Measurements from ENCODE around the gene BICDL1. TPM values are rescaled to one million over a fixed set of nuclear protein-coding genes. Genes with fewer than 3 reads are reported as not detected.

Gene BICDL1
- total and polyA plus RNA-seq, 2 of the 4 experiments (the other 2 are of a cell fraction) = not detected

DNA sequence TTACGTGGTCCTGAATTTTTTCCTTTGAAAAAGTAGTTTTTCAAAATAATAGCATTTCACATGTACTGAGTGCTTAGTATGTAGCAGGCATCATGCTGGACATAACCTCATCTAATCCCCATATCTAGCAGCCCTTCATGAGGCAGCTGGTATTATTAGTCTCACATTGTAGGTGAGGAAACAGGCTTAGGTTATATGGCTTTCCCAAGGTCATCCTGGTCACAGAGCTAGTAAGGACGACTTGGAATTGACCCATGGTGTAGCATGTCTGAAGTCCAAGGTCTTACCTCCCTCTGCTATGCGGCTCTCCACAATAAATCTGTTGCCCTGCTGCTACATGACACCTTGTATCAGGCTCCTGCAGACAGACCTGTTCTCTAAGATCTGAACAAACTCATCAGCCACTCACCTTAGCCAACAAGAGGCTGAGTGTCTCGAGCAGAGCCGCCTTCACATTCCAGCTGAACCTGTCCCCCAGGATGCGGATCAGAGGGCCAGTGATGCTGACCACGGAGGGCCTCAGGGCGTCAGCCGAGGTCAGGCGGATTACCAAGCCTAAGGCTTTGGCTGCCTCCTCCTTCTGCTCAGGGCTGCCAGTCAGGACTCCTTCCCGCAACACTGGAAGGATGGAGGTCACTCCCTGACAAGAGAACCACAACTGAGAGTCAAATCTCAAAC is 147.2 kb downstream of the BICDL1 start:
- dilution Hi-C loops (cut with HindIII; ENCODE audit: low sequenced_read_pairs, unreplicated experiment) (no loop called here), intact Hi-C loops (cut with micrococcal nuclease) (no loop called here), in situ Hi-C loops (cut with MboI; ENCODE audit: low sequenced_read_pairs) (no loop called here)
- CTCF ChIA-PET = no interaction called here
- no TSS peak for BruUV-seq (replicated peaks)
- H3K36me3 ChIP-seq (ENCODE audit: control insufficient read depth, insufficient read depth, low read length) = peaks cover 85% of the 10 kb centered on the region
- no peak for ATAC-seq (ENCODE audit: low read depth)
- no peak for TF ChIP-seq RCOR1 (IDR thresholded peaks at IDR 0.05; ENCODE audit: insufficient replicate concordance, low read length)
- H4K5ac ChIP-seq (ENCODE audit: low read depth, low read length) = no peak overlapping the region
- no peak overlapping the region for H2BK120ac ChIP-seq (ENCODE audit: low read depth, low read length)
- DNase-seq = no peak
- H3K14ac ChIP-seq (replicated peaks; ENCODE audit: low read depth, low read length) = no peak overlapping the region
- H3K56ac ChIP-seq (ENCODE audit: extremely low read depth, insufficient read depth, low read length) = no peak overlapping the region
- no peak overlapping the region for H2BK5ac ChIP-seq (ENCODE audit: low read depth, low read length, poor library complexity, severe bottlenecking)
- no peak overlapping the region for H3K9ac ChIP-seq (ENCODE audit: low read depth, low read length)
- H2AFZ ChIP-seq (replicated peaks; ENCODE audit: low read length, poor library complexity) = no peak overlapping the region
- H3K4ac ChIP-seq (ENCODE audit: low read depth, low read length) = no peak overlapping the region
- H4K20me1 ChIP-seq (ENCODE audit: insufficient read depth, low read length) = peaks cover 16% of the 10 kb centered on the region
- 100% methylated on average over 4 of the region's 11 CpGs; no CpG with 5 or more reads in 1 of the 2 experiments for WGBS, 2 experiments (ENCODE audit: extremely low coverage in 2 of 2, insufficient read length in 1 of 2)
- no peak overlapping the region for H3K4me3 ChIP-seq (ENCODE audit: insufficient read depth, low read depth, low read length)
- H2AK5ac ChIP-seq (ENCODE audit: low read depth, low read length) = no peak overlapping the region
- no peak overlapping the region for H4K8ac ChIP-seq (ENCODE audit: low read depth in 2 of 2, low read length in 2 of 2)
- H3K27me3 ChIP-seq (ENCODE audit: control insufficient read depth, insufficient read depth, low read length) = no peaks in the 10 kb centered on the region
- H3K23ac ChIP-seq (ENCODE audit: low read depth, low read length) = no peak overlapping the region
- H2BK15ac ChIP-seq (ENCODE audit: low read depth, low read length) = no peak overlapping the region
- H4K91ac ChIP-seq (ENCODE audit: insufficient read depth, low read depth, low read length) = no peak overlapping the region
- H3K9me1 ChIP-seq (ENCODE audit: insufficient read depth, low read length) = peaks cover 21% of the 10 kb centered on the region
- POLR2A ChIA-PET (ENCODE audit: unreplicated experiment) = no interaction called here
- peaks cover 9% of the 10 kb centered on the region for H3K4me1 ChIP-seq (ENCODE audit: control insufficient read depth, insufficient read depth, low read length)
- H2BK20ac ChIP-seq (ENCODE audit: low read depth, low read length) = no peak overlapping the region
- no peak overlapping the region for H3K4me2 ChIP-seq (ENCODE audit: low read depth, low read length)
- peaks cover 23 to 48% of the 10 kb centered on the region in 2 experiments for H3K79me1 ChIP-seq (ENCODE audit: low read depth in 1 of 2, low read length in 2 of 2)
- no peak overlapping the region for H2AK9ac ChIP-seq (replicated peaks; ENCODE audit: low read depth, low read length, poor library complexity)
- H3K9me3 ChIP-seq (ENCODE audit: control insufficient read depth, insufficient read depth, low read length) = no peaks in the 10 kb centered on the region
- no peak overlapping the region for H3K18ac ChIP-seq (ENCODE audit: low read depth, low read length)
- H3K27ac ChIP-seq (ENCODE audit: insufficient read depth, low read length) = no peak overlapping the region

All from IMR-90 (cell line).